Suprapubic skin (tissue), 4 donors: ENCODE results near the gene RMDN2. TPM values are rescaled to one million over a fixed set of nuclear protein-coding genes. Genes with fewer than 3 reads are reported as not detected.

ENCODE experiments used
- DNase-seq, 2 donors: peaks; one replicate each; pipeline ENCODE4 v3.0.0-alpha.2; 2019; ENCODE audit warnings: low spot score in 2 of 2
- H3K27ac ChIP-seq: fragments of 200-600 bp; sonication (generic); one replicate; pipeline ENCODE4 v1.5.1; 2019
- H3K27me3 ChIP-seq: fragments of 200-600 bp; sonication (generic); one replicate; pipeline ENCODE4 v1.5.1; 2019
- H3K36me3 ChIP-seq: fragments of 200-600 bp; sonication (generic); one replicate; pipeline ENCODE4 v1.5.1; 2019
- H3K4me1 ChIP-seq: fragments of 200-600 bp; sonication (generic); one replicate; pipeline ENCODE4 v1.5.1; 2019
- H3K4me3 ChIP-seq: fragments of 200-600 bp; sonication (generic); one replicate; pipeline ENCODE4 v1.5.1; 2019; ENCODE audit warnings: mild to moderate bottlenecking
- H3K9me3 ChIP-seq: fragments of 200-600 bp; sonication (generic); one replicate; pipeline ENCODE4 v1.5.1; 2019
- EP300 ChIP-seq: sonication (generic); formaldehyde crosslinking; IDR thresholded peaks from one replicate; pipeline ENCODE4 v1.6.1; 2017; ENCODE audit warnings: antibody characterized with exemption
- POLR2A ChIP-seq, 2 donors: fragments of 450-650 bp; IDR thresholded peaks; one replicate each; pipeline ENCODE4 v1.6.1; 2017; ENCODE audit warnings: antibody characterized with exemption in 2 of 2, mild to moderate bottlenecking in 2 of 2, moderate library complexity in 2 of 2
- POLR2AphosphoS5 ChIP-seq, 3 donors: sonication (generic); formaldehyde crosslinking; IDR thresholded peaks; one replicate each; pipeline ENCODE4 v1.6.1; 2017; ENCODE audit warnings: antibody characterized with exemption in 3 of 3
- WGBS: methylation state at CpG from one replicate; pipeline ENCODE4 v1.1.5; 2018; 5-methylcytosine and 5-hydroxymethylcytosine counted together
- total RNA-seq, 4 donors: library from RNA; depleted of rRNA; stranded (reverse); fragments of >200 nt; gene quantifications; one replicate each; pipeline ENCODE4 v1.1.0, GENCODE V29; 2016
- TF ChIP-seq, protein P1 (sequence below), 2 donors: fragments of 200-600 bp in 1 of 2; fragments of 450-650 bp in 1 of 2; sonication (generic) in 1 of 2; IDR thresholded peaks; one replicate each; pipeline ENCODE4 v1.5.1; 2016 to 2019; ENCODE audit warnings: antibody characterized with exemption in 2 of 2, mild to moderate bottlenecking in 1 of 2, moderate library complexity in 1 of 2

Gene RMDN2
- total RNA-seq, 4 donors from 2014 or later: 4.1 to 6.3 (median 5.0) TPM

DNA sequence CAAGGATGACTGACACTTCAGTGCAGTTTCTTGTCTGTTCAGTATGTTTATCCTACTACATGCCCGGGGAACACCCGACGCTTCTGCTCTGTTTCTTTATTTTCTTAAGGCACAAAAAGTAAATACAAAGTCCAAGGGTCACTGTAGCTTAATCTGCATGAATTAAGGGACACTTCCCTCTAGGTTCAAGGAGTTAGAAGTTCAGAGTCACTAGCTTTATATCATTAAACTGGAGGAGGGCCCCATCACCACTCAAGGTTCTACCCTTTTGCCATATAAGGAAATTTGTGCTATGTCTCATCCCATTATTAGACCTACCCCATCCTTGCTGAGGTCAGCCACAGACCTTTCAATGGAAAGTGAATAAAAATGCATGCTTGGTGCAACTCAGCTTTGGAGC is 27.6 kb upstream of the RMDN2 start:
- TF ChIP-seq EP300: no peak
- no peak for TF ChIP-seq POLR2AphosphoS5 (IDR thresholded peaks at IDR 0.05)
- no peak for TF ChIP-seq POLR2A (IDR thresholded peaks at IDR 0.05)
- TF ChIP-seq, protein P1, sequence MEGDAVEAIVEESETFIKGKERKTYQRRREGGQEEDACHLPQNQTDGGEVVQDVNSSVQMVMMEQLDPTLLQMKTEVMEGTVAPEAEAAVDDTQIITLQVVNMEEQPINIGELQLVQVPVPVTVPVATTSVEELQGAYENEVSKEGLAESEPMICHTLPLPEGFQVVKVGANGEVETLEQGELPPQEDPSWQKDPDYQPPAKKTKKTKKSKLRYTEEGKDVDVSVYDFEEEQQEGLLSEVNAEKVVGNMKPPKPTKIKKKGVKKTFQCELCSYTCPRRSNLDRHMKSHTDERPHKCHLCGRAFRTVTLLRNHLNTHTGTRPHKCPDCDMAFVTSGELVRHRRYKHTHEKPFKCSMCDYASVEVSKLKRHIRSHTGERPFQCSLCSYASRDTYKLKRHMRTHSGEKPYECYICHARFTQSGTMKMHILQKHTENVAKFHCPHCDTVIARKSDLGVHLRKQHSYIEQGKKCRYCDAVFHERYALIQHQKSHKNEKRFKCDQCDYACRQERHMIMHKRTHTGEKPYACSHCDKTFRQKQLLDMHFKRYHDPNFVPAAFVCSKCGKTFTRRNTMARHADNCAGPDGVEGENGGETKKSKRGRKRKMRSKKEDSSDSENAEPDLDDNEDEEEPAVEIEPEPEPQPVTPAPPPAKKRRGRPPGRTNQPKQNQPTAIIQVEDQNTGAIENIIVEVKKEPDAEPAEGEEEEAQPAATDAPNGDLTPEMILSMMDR (IDR thresholded peaks at IDR 0.05): no peak
- no peak for DNase-seq
- H3K4me3 ChIP-seq: no peak overlapping the region

DNA sequence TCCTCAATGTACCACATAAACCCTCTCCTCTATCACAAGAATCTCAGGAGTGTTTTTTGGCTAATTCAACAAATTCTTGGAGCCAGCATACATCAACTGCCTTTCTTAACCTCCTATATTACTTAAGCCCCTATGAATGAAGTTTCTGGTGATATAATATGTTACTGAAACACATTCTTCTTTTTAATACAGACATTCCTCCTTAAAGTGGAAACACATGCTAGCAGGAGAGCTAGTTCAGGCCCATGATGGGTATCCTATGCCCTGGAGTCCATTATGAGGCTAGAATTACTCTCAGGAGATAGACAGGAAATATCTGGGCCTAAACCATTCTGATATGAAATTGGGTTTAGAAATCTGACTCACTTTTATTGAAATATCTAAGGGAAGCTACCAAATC is 26.6 kb upstream of the RMDN2 start:
- Histone ChIP-seq H3K4me3 (no peak overlapping the region), H3K27me3 (no peaks in the 10 kb centered on the region), H3K9me3 (no peaks in the 10 kb centered on the region), H3K27ac (no peak overlapping the region), H3K4me1 (peaks cover 2% of the 10 kb centered on the region), H3K36me3 (no peaks in the 10 kb centered on the region)
- DNase-seq: no peak
- TF ChIP-seq EP300 (no peak), POLR2A (IDR thresholded peaks at IDR 0.05) (no peak), POLR2AphosphoS5 (IDR thresholded peaks at IDR 0.05) (no peak)
- TF ChIP-seq, protein P1 (IDR thresholded peaks at IDR 0.05): no peak

More for the DNA sequence above, 27.6 kb upstream of the RMDN2 start:
- whole genome bisulfite sequencing: 64% methylated on average over 3 of the region's 3 CpGs
- Histone ChIP-seq H3K27ac (no peak overlapping the region), H3K4me1 (peaks cover 2% of the 10 kb centered on the region), H3K9me3 (no peaks in the 10 kb centered on the region), H3K27me3 (no peaks in the 10 kb centered on the region), H3K36me3 (no peaks in the 10 kb centered on the region)

DNA sequence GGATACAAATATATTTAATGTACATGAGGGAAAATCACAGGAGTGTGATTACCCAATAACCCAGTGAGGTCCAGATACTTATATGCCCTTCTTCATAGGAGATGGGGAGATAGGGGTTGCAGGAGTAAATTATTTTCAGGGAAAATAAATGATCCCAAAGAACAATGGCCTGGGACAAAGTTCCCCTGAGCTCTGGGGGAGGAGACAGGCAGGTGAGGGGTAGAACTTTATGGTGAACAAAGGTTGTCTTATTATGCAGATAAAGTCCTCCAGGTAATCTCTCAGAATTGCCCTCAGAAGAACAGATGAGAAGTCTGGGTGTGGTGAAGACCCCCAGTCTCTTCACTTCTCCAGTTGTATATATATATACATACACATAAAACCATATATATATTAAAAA is 22.1 kb upstream of the RMDN2 start:
- DNase-seq: no peak
- no peak overlapping the region for H3K27ac ChIP-seq
- H3K4me3 ChIP-seq: no peak overlapping the region
- no peaks in the 10 kb centered on the region for H3K36me3 ChIP-seq
- no peaks in the 10 kb centered on the region for H3K4me1 ChIP-seq
- no peaks in the 10 kb centered on the region for H3K27me3 ChIP-seq
- TF ChIP-seq EP300: no peak
- H3K9me3 ChIP-seq: no peaks in the 10 kb centered on the region

DNA sequence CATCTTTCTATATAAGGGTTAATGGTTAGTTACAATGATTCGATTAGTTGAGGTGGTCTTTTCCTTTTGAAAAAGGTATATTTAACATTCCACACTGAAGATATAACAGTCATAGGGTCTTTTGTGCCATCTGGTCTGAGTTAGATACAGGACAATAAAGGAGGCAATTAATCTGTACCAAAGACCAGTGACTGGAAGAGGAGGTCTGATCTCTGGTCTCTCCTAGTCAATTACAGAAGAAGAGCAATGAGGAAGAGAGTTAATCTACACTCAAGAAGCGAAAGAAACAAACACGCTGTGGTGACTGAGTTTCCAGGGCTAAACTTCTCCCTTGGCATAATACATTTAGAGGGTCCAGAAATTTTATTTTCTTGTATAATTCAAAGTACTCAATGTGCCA is 20.7 kb upstream of the RMDN2 start:
- Histone ChIP-seq H3K27me3 (no peaks in the 10 kb centered on the region), H3K36me3 (no peaks in the 10 kb centered on the region), H3K4me1 (no peaks in the 10 kb centered on the region), H3K4me3 (no peak overlapping the region), H3K27ac (no peak overlapping the region), H3K9me3 (no peaks in the 10 kb centered on the region)
- DNase-seq: no peak
- 79% methylated on average over 3 of the region's 3 CpGs for WGBS
- TF ChIP-seq POLR2AphosphoS5 (IDR thresholded peaks at IDR 0.05) (no peak), POLR2A (IDR thresholded peaks at IDR 0.05) (no peak)
- TF ChIP-seq, protein P1 (IDR thresholded peaks at IDR 0.05): no peak

DNA sequence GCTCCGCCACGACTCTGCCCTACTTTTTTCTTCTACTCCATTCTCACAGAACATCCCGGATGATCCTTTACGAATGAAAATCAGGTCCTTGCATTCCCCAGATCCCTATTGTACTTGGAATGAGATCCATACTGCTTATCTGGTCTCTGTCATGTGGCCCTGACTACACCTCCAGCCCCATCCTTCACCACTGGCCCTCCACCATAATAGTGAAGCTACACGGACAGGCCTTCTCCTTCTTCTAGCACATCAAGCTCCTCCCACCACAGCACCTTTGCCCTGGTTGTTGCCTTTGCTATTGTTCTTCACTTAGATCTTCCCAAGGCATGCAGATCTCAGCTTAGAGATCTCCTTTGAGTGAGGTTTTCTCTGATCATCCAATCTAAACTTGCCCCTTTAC is 20.1 kb upstream of the RMDN2 start:
- H3K27me3 ChIP-seq: no peaks in the 10 kb centered on the region
- H3K4me1 ChIP-seq: no peaks in the 10 kb centered on the region
- H3K9me3 ChIP-seq: no peaks in the 10 kb centered on the region
- TF ChIP-seq EP300 (no peak), POLR2A (IDR thresholded peaks at IDR 0.05) (no peak), POLR2AphosphoS5 (IDR thresholded peaks at IDR 0.05) (no peak)
- TF ChIP-seq, protein P1 (IDR thresholded peaks at IDR 0.05): no peak
- H3K36me3 ChIP-seq: no peaks in the 10 kb centered on the region
- no peak overlapping the region for H3K4me3 ChIP-seq
- WGBS: 90% methylated on average over 5 of the region's 5 CpGs
- no peak for DNase-seq
- H3K27ac ChIP-seq: no peak overlapping the region

DNA sequence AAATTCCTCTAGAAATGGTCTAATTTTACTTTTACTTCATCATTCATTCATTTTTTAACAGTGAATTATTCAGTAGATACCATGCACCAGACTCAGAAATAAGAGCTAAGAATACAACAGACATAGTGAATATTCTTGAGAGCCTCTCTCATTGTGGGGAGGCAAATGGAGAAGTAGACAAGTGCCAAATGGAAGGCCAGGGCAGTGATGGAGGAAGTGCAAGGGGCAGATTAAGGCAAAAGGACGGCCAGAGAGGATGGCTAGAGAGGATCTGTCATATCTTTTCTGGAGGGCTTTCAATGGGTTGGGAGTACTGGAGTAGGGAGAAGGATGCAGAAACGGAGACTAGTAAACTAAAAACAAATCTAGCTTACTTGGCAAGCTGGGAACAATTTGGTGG is 19.0 kb upstream of the RMDN2 start:
- Histone ChIP-seq H3K27me3 (no peaks in the 10 kb centered on the region), H3K36me3 (no peaks in the 10 kb centered on the region), H3K27ac (no peak overlapping the region), H3K4me1 (no peaks in the 10 kb centered on the region), H3K4me3 (no peak overlapping the region), H3K9me3 (no peaks in the 10 kb centered on the region)
- TF ChIP-seq, protein P1 (IDR thresholded peaks at IDR 0.05): no peak
- TF ChIP-seq POLR2AphosphoS5 (IDR thresholded peaks at IDR 0.05) (no peak), EP300 (no peak), POLR2A (IDR thresholded peaks at IDR 0.05) (no peak)
- WGBS: 77% methylated on average over 2 of the region's 2 CpGs
- DNase-seq: no peak
